Common myeloid progenitor, CD34-positive (primary cell): ENCODE data around the gene IGSF10.
"Not testable (repeated sequence)": the region's sequence is repeated elsewhere in the genome, so short reads cannot be mapped to it uniquely, and the experiment has no call there.

ENCODE experiments used
- CTCF ChIA-PET: fragments of 350-600 bp; sonication (Branson Sonifier 250); formaldehyde crosslinking; loops from one replicate; lab custom pipeline; 2021; ENCODE audit warnings: antibody characterized with exemption; lab: Charles Lee
- POLR2A ChIA-PET: fragments of 350-600 bp; sonication (Branson Sonifier 250); formaldehyde crosslinking; loops from one replicate; lab custom pipeline; 2021; ENCODE audit warnings: antibody characterized with exemption; lab: Charles Lee
- DNase-seq, 3 donors: peaks; one replicate each; pipeline versions ENCODE4 v3.0.0 to v3.0.0-alpha.2; 2013
- H3K27ac ChIP-seq, 2 experiments: 1 replicate in 1 of 2; 2 replicates in 1 of 2; pipeline ENCODE4 v1.7.0; 2013; ENCODE audit warnings: inconsistent platforms in 2 of 2, low read length in 2 of 2, mild to moderate bottlenecking in 2 of 2, low read depth in 1 of 2, moderate library complexity in 1 of 2; ENCODE audit not compliant: severe bottlenecking in 2 of 2, insufficient read depth in 1 of 2, poor library complexity in 1 of 2
- H3K27me3 ChIP-seq, 5 experiments: replicated peaks in 2 of 5; 1 replicate in 3 of 5; 2 replicates in 2 of 5; pipeline versions ENCODE4 v1.6.1 to v1.7.0; 2013; ENCODE audit warnings: low read length in 4 of 5, mild to moderate bottlenecking in 2 of 5, moderate library complexity in 2 of 5, inconsistent platforms in 1 of 5; ENCODE audit not compliant: insufficient read depth in 5 of 5, control insufficient read depth in 4 of 5
- H3K36me3 ChIP-seq, 4 experiments: 1 replicate in 2 of 4; 2 replicates in 2 of 4; pipeline versions ENCODE4 v1.6.1 to v1.7.0; 2013; ENCODE audit warnings: low read length in 3 of 4, control low read depth in 1 of 4, mild to moderate bottlenecking in 1 of 4; ENCODE audit not compliant: control insufficient read depth in 4 of 4, insufficient read depth in 4 of 4
- H3K4me1 ChIP-seq, 4 experiments: 1 replicate in 3 of 4; 2 replicates in 1 of 4; pipeline versions ENCODE4 v1.6.1 to v1.7.1; 2013; ENCODE audit warnings: low read length in 3 of 4, mild to moderate bottlenecking in 3 of 4, control low read depth in 1 of 4, inconsistent platforms in 1 of 4, moderate library complexity in 1 of 4; ENCODE audit not compliant: control insufficient read depth in 4 of 4, insufficient read depth in 4 of 4; ENCODE audit errors: control extremely low read depth in 1 of 4
- H3K4me3 ChIP-seq, 7 experiments: 1 replicate in 4 of 7; 2 replicates in 3 of 7; pipeline versions ENCODE4 v1.5.1 to v1.7.0; 2013; ENCODE audit warnings: mild to moderate bottlenecking in 7 of 7, low read length in 6 of 7, moderate library complexity in 6 of 7, inconsistent platforms in 2 of 7, low read depth in 2 of 7, control low read depth in 1 of 7; ENCODE audit not compliant: insufficient read depth in 4 of 7, control insufficient read depth in 1 of 7; ENCODE audit errors: extremely low read depth in 1 of 7
- H3K9me3 ChIP-seq, 5 experiments: 1 replicate in 4 of 5; 2 replicates in 1 of 5; pipeline versions ENCODE4 v1.6.1 to v1.7.1; 2013; ENCODE audit warnings: low read length in 4 of 5, mild to moderate bottlenecking in 2 of 5, inconsistent platforms in 1 of 5, low read depth in 1 of 5, moderate library complexity in 1 of 5; ENCODE audit not compliant: control insufficient read depth in 4 of 5, insufficient read depth in 2 of 5; ENCODE audit errors: control extremely low read depth in 1 of 5
- WGBS: methylation state at CpG from one replicate; pipeline ENCODE4 v1.1.5; 2013; ENCODE audit not compliant: insufficient coverage; 5-methylcytosine and 5-hydroxymethylcytosine counted together

IGSF10 gene

DNA sequence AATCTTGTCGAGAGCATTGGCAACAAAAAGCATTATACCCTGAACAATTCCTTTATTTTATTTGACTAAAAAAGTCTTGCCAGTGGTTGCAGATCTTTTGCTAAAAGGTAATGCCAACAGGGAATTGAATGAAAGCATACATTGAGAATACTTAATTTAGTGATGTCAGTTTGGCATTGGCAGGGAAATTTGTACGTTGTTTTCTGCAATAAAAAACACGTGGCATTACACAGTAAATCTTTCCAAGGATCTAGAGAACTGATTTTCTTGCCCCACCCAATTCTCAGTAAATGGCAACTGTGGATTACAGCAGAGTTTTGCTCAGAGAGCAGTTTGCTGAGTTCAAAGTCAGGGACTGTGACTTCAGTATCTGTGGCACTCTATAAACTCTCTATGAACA, 38.3 kb upstream of the IGSF10 start:
- Histone ChIP-seq H3K27ac (no peak overlapping the region), H3K36me3 (no peaks in the 10 kb centered on the region), H3K4me3 (no peak overlapping the region), H3K9me3 (peaks cover 0 to 2% (median 0%) of the 10 kb centered on the region in 5 experiments), H3K27me3 (no peaks in the 10 kb centered on the region), H3K4me1 (no peaks in the 10 kb centered on the region)
- POLR2A ChIA-PET, result no interaction called here
- no peak for DNase-seq
- 60% methylated on average over 1 of the region's 3 CpGs for WGBS
- CTCF ChIA-PET, result no interaction called here

DNA sequence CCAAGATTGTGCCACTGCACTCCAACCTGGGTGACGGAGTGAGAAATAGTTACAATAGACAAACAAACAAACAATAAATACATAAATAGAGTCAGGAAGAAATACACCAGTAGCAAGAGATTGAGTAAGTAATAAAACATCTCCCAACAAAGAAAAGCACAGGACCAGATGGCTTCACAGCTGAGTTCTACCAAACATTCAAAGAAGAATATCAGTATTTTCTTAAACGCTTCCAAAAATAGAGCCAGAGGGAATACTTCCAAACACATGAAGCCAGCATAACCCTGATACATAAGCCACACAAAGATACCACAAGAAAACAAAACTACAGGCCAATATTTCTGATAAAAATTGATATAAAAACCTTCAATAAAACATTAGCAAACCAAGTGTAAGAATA, 30.7 kb upstream of the IGSF10 start:
- H3K9me3 ChIP-seq, result peaks cover 0 to 3% (median 0%) of the 10 kb centered on the region in 5 experiments
- no peak for DNase-seq
- no peak overlapping the region for H3K27ac ChIP-seq
- no CpG with 5 or more reads among the region's 2 CpGs for WGBS
- ChIA-PET CTCF (no interaction called here), POLR2A (no interaction called here)
- H3K36me3 ChIP-seq, result no peaks in the 10 kb centered on the region
- H3K4me1 ChIP-seq, result no peaks in the 10 kb centered on the region
- no peak overlapping the region for H3K4me3 ChIP-seq
- no peaks in the 10 kb centered on the region for H3K27me3 ChIP-seq

DNA sequence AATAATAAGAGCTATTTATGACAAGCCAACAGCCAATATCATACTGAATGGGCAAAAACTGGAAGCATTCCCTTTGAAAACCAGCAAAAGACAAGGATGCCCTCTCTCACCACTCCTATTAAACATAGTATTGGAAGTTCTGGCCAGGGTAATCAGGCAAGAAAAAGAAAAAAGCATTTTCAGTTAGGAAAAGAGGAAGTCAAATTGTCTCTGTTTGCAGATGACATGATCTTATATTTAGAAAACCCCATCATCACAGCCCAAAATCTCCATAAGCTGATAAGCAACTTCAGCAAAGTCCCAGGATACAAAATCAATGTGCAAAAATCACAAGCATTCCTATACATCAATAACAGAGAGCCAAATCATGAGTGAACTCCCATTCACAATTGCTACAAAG, 27.0 kb upstream of the IGSF10 start:
- H3K4me3 ChIP-seq, H3K9me3 ChIP-seq, H3K27me3 ChIP-seq, H3K4me1 ChIP-seq, POLR2A ChIA-PET, CTCF ChIA-PET, H3K36me3 ChIP-seq, DNase-seq, H3K27ac ChIP-seq: not testable (repeated sequence)

DNA sequence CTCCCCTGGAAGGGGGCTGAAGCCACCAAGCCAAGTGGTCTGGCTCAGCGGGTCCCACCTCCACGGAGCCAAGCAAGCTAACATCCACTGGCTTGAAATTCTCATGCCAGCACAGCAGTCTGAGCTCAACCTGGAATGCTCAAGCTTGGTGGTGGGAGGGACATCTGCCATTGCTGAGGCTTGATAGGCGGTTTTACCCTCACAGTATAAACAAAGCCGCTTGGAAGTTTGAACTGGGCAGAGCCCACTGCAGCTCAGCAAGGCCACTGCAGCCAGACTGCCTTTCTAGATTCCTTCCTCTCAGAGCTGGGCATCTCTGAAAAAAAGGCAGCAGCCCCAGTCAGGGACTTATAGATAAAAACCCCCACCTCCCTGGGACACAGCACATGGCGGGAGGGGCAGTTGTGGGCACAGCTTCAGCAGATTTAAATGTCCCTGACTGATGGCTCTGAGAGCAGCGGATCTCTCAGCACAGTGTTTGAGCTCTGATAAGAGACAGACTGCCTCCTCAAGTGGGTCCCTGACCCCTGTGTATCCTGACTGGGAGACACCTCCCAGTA, 23.2 kb upstream of the IGSF10 start:
- ChIA-PET CTCF (interaction anchor here (1.5 kb wide), 1 partner anchor 15 kb away, joined by 4 read pairs; no protein-coding TSS in a partner anchor), POLR2A (no interaction called here)
- Histone ChIP-seq H3K27me3 (no peaks in the 10 kb centered on the region), H3K4me1 (no peaks in the 10 kb centered on the region), H3K36me3 (no peaks in the 10 kb centered on the region), H3K9me3 (peaks cover 3 to 16% (median 5%) of the 10 kb centered on the region in 5 experiments), H3K27ac (no peak overlapping the region), H3K4me3 (no peak overlapping the region)
- WGBS, result 100% methylated on average over 5 of the region's 6 CpGs
- DNase-seq, result peak in 1 of 3 donors; percentile 47

DNA sequence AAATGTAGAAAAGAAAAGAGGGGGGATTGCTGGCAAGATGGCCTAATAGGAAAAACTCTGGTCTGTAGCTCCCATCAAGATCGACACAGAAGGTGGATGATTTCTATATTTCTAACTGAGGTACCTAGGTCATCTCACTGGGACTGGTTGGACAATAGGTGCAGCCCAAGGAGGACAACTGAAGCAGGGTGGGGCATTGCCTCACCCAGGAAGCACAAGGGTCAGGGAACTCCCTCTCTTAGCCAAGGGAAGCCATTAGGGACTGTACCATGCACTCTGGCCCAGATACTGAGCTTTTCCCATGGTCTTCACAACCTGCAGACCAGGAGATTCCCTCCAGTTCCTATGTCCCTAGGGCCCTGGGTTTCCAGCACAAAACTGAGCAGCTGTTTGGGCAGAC, 22.6 kb upstream of the IGSF10 start:
- Histone ChIP-seq H3K4me1 (no peaks in the 10 kb centered on the region), H3K4me3 (no peak overlapping the region), H3K9me3 (peaks cover 3 to 16% (median 5%) of the 10 kb centered on the region in 5 experiments), H3K27ac (no peak overlapping the region), H3K36me3 (no peaks in the 10 kb centered on the region), H3K27me3 (no peaks in the 10 kb centered on the region)
- ChIA-PET POLR2A (no interaction called here), CTCF (no interaction called here)
- 100% methylated on average over 1 of the region's 1 CpG for WGBS
- DNase-seq, result no peak

DNA sequence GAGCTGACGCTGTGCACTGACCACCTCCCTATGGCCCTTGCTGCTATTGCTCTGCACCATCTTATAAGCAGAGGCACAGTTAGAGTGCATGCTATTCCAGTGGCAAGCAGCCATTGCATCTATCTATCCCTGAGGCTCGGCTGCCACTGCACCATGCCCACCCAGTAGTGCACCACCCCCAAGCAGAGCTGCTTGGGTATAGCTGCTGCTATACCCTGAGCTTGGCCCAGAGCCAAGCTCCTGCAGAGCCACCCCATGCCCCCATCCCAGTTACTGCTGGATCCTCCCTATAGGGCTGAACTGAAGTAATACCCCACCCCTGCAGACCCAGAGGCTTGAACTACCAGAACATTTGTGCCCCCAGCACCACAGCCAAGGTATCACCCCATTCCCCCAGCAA, 19.6 kb upstream of the IGSF10 start:
- H3K4me1 ChIP-seq, result no peaks in the 10 kb centered on the region
- no peak overlapping the region for H3K4me3 ChIP-seq
- H3K27me3 ChIP-seq, result no peaks in the 10 kb centered on the region
- H3K36me3 ChIP-seq, result no peaks in the 10 kb centered on the region
- peaks cover 3 to 16% (median 5%) of the 10 kb centered on the region in 5 experiments for H3K9me3 ChIP-seq
- H3K27ac ChIP-seq, result no peak overlapping the region
- WGBS, result 95% methylated on average over 2 of the region's 2 CpGs
- ChIA-PET POLR2A (no interaction called here), CTCF (interaction anchor here (1.6 kb wide), 1 partner anchor 13 kb away, joined by 5 read pairs; no protein-coding TSS in a partner anchor)
- no peak for DNase-seq

DNA sequence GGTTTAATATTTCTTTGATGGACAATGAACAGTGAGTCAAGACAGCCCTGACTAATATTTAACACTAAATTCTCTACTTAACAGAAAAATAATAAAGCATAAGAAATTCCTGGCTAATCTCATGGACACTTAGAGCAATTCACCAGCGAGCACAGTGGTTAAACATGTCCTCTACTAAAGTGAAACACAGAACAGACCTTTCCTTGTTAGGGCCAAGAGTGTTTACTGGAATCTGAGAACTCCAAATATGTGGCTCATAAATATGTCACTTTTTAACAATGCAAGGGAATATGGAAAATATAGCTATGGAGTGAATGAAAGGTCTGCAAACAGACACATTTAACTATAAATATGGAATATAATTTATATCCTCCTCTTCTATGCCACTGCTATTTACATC, 18.6 kb upstream of the IGSF10 start:
- Histone ChIP-seq H3K4me3 (no peak overlapping the region), H3K27ac (no peak overlapping the region), H3K9me3 (peaks cover 3 to 16% (median 5%) of the 10 kb centered on the region in 5 experiments), H3K4me1 (no peaks in the 10 kb centered on the region), H3K27me3 (no peaks in the 10 kb centered on the region), H3K36me3 (no peaks in the 10 kb centered on the region)
- WGBS, result no CpG with 5 or more reads among the region's 1 CpG
- POLR2A ChIA-PET, result no interaction called here
- no peak for DNase-seq
- CTCF ChIA-PET, result interaction anchor here (1.1 to 1.4 kb wide), 2 partner anchors 11 to 39 kb away, joined by 4 to 6 read pairs; no protein-coding TSS in a partner anchor
